Muscle layer of duodenum (tissue), 2 donors: ENCODE data around the gene FAM124A.

Experiments
- H3K27ac ChIP-seq: one replicate; pipeline ENCODE4 v1.7.0; 2013; ENCODE audit warnings: mild to moderate bottlenecking, low read length
- H3K27me3 ChIP-seq: one replicate; pipeline ENCODE4 v1.7.0; 2013; ENCODE audit warnings: low read depth, mild to moderate bottlenecking, control low read depth, low read length
- H3K36me3 ChIP-seq, 2 donors: one replicate each; pipeline ENCODE4 v1.7.0; 2013; ENCODE audit warnings: low read length in 2 of 2, control low read depth in 1 of 2, mild to moderate bottlenecking in 1 of 2; ENCODE audit not compliant: insufficient read depth in 2 of 2, control insufficient read depth in 1 of 2
- H3K4me1 ChIP-seq, 2 donors: one replicate each; pipeline ENCODE4 v1.7.0; 2013; ENCODE audit warnings: low read length in 2 of 2, mild to moderate bottlenecking in 2 of 2, control low read depth in 1 of 2, moderate library complexity in 1 of 2; ENCODE audit not compliant: insufficient read depth in 2 of 2, control insufficient read depth in 1 of 2
- H3K4me3 ChIP-seq, 2 donors: one replicate each; pipeline ENCODE4 v1.7.0; 2013; ENCODE audit warnings: low read length in 2 of 2, low read depth in 1 of 2, mild to moderate bottlenecking in 1 of 2
- H3K9me3 ChIP-seq, 2 donors: one replicate each; pipeline ENCODE4 v1.7.0; 2013; ENCODE audit warnings: low read length in 2 of 2, control low read depth in 1 of 2, mild to moderate bottlenecking in 1 of 2; ENCODE audit not compliant: control insufficient read depth in 1 of 2
- donor health status: healthy.

Gene FAM124A

DNA sequence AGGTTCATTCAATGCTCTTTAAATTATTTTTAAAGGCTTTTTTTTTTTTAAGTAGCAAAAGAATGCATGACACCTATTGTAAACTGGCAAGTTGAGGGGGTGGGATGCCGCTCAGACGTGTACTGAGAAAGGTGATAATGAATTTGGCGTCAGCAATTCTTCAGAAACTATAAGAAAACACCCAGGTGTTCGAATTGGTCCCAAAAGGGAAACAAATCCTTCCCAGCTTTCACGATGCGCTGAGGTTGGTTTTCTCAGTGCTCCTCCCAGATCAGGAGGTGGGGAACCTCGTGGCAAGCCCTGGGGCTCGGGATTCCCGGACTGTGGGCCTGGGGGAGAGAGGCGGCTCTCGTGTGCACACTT, 543 bp upstream of the FAM124A start:
- H3K27me3 ChIP-seq, result peaks cover 8% of the 10 kb centered on the region
- no peak overlapping the region for H3K27ac ChIP-seq
- H3K36me3 ChIP-seq, result no peaks in the 10 kb centered on the region
- peaks cover 0 to 19% of the 10 kb centered on the region in 2 donors for H3K4me1 ChIP-seq
- no peaks in the 10 kb centered on the region for H3K9me3 ChIP-seq
- peak overlapping the region; percentile 62 to 79 for H3K4me3 ChIP-seq

DNA sequence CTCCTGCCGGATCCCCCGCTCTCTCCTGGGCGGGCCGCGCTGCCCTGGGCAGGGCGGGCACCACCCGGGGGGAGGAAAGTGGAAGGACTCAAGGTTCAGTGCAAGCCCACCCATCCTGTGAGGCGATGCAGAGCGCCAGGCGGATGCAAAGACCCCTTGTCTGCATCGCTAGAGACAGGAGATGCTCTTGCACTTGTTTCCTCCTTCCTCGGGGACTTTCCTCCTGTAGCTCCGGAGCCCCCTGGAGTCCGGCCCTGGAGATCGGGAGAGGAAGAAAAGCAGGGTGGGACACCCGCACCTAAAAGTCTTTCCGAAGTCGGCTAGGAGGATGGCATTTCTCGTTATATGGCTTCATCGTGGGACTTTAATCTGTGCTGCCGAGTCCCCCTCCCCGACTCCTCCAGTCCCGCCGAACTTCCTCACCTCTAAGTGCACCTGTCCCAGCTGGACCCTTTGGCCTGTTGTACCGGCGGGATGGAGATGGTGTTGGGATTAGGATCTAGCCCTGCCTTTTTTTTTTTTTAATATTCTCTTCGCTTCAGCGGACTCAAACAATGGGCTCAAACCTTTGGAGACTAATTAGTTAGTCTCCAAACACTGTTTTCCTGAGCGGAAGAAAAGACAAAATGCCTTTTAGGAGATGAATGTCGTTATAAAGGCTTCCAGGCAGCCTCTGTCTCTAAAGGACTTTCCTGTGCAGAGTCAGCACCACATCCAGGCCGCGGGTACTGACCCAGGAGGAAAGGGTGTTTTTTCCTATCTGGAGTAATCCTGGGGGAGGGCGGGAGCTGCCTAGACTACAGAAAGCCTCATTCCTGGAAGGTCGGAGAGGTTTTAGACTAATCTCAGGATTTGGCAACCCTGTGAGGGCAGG, 725 bp downstream of the FAM124A start:
- Histone ChIP-seq H3K9me3 (no peaks in the 10 kb centered on the region), H3K36me3 (no peaks in the 10 kb centered on the region), H3K27ac (peak overlapping the region; percentile 34), H3K27me3 (peaks cover 8% of the 10 kb centered on the region), H3K4me3 (peak overlapping the region; percentile 77 to 95), H3K4me1 (peaks cover 4 to 26% of the 10 kb centered on the region in 2 donors)

- no peaks in the 10 kb centered on the region for H3K9me3 ChIP-seq
- peaks cover 4 to 29% of the 10 kb centered on the region in 2 donors for H3K4me1 ChIP-seq
- H3K27ac ChIP-seq, result peak overlapping the region; percentile 34
- no peaks in the 10 kb centered on the region for H3K36me3 ChIP-seq
- peaks cover 8% of the 10 kb centered on the region for H3K27me3 ChIP-seq
- H3K4me3 ChIP-seq, result peak overlapping the region; percentile 77 to 95
Observed at GRCh38 chr13:51223560-51224270, 1.5 kb downstream of the FAM124A start.

- H3K27me3 ChIP-seq, result peaks cover 8% of the 10 kb centered on the region
- peak overlapping the region; percentile 24 for H3K27ac ChIP-seq
- peaks cover 5 to 42% of the 10 kb centered on the region in 2 donors for H3K4me1 ChIP-seq
- no peak overlapping the region for H3K4me3 ChIP-seq
- no peaks in the 10 kb centered on the region for H3K36me3 ChIP-seq
- no peaks in the 10 kb centered on the region for H3K9me3 ChIP-seq
Observed at GRCh38 chr13:51225029-51225428, 2.8 kb downstream of the FAM124A start.

- H3K4me3 ChIP-seq, result no peak overlapping the region
- H3K36me3 ChIP-seq, result no peaks in the 10 kb centered on the region
- H3K27ac ChIP-seq, result peak overlapping the region; percentile 52
- peaks cover 19 to 46% of the 10 kb centered on the region in 2 donors for H3K4me1 ChIP-seq
- no peaks in the 10 kb centered on the region for H3K9me3 ChIP-seq
- peaks cover 8% of the 10 kb centered on the region for H3K27me3 ChIP-seq
Observed at GRCh38 chr13:51227404-51227803, 5.2 kb downstream of the FAM124A start.

- peaks cover 19 to 33% of the 10 kb centered on the region in 2 donors for H3K4me1 ChIP-seq
Observed at GRCh38 chr13:51229101-51229719, 7.0 kb downstream of the FAM124A start.

DNA sequence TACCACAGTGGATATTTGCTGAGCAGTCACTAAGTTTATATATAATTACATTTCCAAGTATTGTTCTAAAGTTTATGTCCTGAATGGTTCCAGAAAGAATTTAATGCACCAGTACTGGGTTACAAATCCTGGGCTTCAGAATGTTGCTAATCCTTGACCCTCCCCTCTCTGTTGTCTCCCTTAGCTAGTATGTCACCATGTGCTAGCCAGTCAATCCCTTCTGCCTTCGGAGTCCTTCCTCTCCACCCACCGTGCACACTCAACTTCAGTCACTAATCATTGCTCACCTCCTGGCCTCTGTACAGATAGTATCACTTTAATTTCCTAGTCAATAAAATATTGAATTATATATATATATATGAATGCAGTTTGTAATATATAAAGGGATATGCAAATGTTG, 7.5 kb downstream of the FAM124A start:
- H3K4me3 ChIP-seq, result no peak overlapping the region
- no peaks in the 10 kb centered on the region for H3K9me3 ChIP-seq
- H3K36me3 ChIP-seq, result no peaks in the 10 kb centered on the region
- peaks cover 19 to 33% of the 10 kb centered on the region in 2 donors for H3K4me1 ChIP-seq
- no peak overlapping the region for H3K27ac ChIP-seq
- H3K27me3 ChIP-seq, result no peaks in the 10 kb centered on the region

More at GRCh38 chr13:51229101-51229719, 7.0 kb downstream of the FAM124A start:
- Histone ChIP-seq H3K36me3 (no peaks in the 10 kb centered on the region), H3K27ac (no peak overlapping the region), H3K27me3 (no peaks in the 10 kb centered on the region), H3K4me3 (no peak overlapping the region), H3K9me3 (no peaks in the 10 kb centered on the region)

GRCh38 chr13:51230477-51231105, 8.4 kb downstream of the FAM124A start:
- H3K27me3 ChIP-seq, result no peaks in the 10 kb centered on the region
- H3K4me3 ChIP-seq, result peak overlapping the region; percentile 23 to 52
- peak overlapping the region; percentile 88 for H3K27ac ChIP-seq
- no peaks in the 10 kb centered on the region for H3K36me3 ChIP-seq
- no peaks in the 10 kb centered on the region for H3K9me3 ChIP-seq
- peaks cover 19 to 34% of the 10 kb centered on the region in 2 donors for H3K4me1 ChIP-seq

DNA sequence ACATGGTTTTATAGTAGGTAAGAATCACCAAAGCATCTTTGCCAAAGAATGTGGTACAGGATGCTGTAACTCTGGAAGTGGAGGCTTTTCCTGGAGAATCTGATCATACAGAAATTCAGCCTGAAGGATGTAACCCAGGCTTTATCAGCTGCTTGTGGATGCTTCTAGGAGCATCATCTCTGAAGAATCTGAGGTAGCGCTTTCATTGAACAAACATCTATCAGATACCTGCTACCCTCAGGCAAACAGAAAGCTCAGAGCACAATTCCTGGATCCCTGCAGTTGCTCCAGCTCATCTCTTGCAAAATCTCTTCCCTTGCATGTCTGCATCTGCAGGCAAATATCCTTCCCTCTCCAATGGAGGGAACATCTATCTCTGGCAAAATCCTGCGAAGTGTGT, 9.3 kb downstream of the FAM124A start:
- Histone ChIP-seq H3K4me1 (peaks cover 19 to 38% of the 10 kb centered on the region in 2 donors), H3K36me3 (no peaks in the 10 kb centered on the region), H3K4me3 (no peak overlapping the region), H3K27ac (peak overlapping the region; percentile 88), H3K9me3 (no peaks in the 10 kb centered on the region), H3K27me3 (no peaks in the 10 kb centered on the region)

- peaks cover 17 to 36% of the 10 kb centered on the region in 2 donors for H3K4me1 ChIP-seq
- H3K4me3 ChIP-seq, result no peak overlapping the region
- H3K27ac ChIP-seq, result no peak overlapping the region
- H3K9me3 ChIP-seq, result no peaks in the 10 kb centered on the region
- no peaks in the 10 kb centered on the region for H3K36me3 ChIP-seq
- no peaks in the 10 kb centered on the region for H3K27me3 ChIP-seq
Observed at GRCh38 chr13:51232328-51232727, 10.1 kb downstream of the FAM124A start.
